GM21423 (cell line): ENCODE measurements around the gene C11orf58.

Experiments used
- ATAC-seq: cut with Tn5 transposase; IDR thresholded peaks from one replicate; pipeline ENCODE4 v1.9.1; 2021; ENCODE audit warnings: mild to moderate bottlenecking, moderate library complexity; ENCODE audit not compliant: unreplicated experiment

The C11orf58 gene

DNA sequence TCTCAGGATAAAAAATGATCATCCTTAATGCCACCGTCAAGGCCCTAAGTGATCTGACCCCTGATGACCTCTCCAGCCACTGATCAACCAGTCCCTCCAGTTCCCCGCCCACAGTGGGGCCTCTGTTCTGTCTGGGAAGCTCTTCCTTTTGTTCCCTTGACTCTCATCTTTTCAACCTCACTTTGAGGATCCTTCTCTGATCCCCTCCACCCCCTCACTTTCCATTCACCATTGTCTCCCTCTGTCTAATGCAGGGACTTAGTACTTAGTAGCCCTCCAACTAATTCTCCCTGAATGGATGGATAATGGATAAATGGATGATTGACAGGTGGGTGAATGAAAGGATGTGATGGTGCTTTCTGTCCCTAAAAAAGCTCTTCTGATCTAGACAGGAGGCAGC, 45.6 kb downstream of the C11orf58 start:
- no peak for ATAC-seq

DNA sequence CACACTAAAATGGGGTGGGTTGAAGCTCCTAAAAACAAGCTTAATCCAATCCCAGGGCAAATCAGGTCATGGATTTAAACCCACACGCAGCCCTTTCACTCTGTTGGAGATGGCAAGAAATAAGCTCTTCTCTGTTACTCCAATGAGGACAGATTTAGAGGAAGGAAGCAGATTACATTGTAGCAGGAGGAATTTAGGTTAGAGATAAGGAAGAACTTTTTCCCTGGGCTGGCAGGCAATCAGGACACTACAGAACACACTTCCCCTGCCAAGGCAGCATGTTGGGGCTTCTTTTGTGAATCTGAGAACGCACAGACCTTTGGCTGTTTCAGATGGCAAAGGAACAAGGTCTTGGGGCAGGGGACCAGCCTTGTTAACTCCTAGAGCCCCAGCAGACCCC, 46.2 kb downstream of the C11orf58 start:
- ATAC-seq = no peak

DNA sequence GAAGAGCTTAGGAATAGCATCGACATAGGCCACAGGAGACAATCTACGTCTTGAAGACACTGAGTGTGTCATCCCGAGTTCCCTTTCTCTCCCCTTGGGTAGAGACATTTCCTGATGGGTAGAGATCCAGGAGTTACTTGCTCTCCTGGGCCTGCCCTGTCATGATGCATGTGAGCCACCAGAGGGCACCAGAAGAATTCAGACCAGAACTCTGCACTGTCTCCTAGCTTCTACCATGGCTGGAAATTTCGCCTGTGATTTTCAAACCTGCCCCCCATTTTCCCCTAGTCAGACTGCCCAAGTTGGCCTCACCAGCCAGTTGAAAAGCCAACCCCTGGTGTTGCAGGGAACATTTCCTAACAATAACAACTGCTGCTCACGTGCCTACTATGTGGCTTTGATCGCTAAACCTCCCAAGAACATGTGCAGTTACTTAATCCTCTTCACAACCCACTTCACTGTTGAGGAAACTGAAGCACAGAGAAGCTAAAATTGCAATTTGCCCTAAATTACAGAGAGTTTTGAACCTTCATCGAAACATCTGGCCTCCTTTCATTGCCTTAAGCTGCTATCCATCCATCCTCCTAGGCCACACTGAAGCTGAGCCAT, 47.2 kb downstream of the C11orf58 start:
- ATAC-seq = peak; percentile 77

DNA sequence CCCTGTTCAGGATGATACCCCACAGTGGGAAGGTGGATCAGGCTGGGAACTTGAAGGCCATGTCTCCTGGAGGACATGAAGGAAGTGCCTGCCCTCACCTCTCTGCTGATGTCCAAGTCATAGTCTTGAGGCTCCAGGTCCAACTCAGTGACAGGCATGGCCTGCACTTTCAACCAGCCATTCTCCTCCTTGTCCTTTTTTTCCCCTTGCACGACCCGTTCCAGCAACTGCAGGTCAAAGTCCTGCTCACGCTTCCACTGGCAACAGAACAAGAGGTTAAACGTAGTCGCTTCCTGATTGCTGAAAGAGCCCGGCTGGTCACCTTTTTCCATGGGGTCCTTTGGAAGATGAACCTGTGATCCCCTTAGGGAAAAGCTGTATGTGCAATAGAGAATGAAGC, 47.7 kb downstream of the C11orf58 start:
- no peak for ATAC-seq

DNA sequence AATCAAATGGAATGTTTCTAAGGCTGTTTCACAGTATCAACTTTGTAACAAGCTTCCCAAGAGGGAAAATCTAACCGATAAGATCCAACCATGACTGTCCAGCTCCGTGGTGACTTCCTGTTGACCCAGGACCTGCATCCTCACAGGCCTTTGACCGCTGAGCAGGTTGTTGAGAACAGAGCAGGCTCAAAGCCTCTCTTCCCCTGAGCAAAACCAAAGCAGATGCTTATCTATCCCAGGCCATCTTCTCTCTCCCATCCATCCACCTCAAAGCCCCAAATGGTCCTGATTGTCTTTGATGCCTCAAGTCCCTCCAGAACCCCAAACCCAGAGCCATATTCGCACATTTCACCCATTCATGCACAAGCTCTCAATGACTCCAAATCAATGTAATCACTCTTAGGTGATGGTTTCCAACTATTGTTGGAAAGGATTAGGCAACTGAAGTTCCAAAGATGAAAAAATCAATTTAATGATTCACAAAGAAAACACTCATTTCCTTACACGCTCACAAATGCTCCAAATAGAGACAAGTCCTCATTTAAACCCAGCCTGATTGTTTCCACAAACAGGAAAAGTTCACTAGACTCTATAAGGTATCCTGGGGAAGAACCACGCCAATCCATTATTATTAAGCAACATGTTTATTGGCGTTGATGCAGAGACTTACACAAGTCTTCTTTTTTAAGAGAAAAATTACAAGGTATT, 48.7 kb downstream of the C11orf58 start:
- ATAC-seq = no peak

DNA sequence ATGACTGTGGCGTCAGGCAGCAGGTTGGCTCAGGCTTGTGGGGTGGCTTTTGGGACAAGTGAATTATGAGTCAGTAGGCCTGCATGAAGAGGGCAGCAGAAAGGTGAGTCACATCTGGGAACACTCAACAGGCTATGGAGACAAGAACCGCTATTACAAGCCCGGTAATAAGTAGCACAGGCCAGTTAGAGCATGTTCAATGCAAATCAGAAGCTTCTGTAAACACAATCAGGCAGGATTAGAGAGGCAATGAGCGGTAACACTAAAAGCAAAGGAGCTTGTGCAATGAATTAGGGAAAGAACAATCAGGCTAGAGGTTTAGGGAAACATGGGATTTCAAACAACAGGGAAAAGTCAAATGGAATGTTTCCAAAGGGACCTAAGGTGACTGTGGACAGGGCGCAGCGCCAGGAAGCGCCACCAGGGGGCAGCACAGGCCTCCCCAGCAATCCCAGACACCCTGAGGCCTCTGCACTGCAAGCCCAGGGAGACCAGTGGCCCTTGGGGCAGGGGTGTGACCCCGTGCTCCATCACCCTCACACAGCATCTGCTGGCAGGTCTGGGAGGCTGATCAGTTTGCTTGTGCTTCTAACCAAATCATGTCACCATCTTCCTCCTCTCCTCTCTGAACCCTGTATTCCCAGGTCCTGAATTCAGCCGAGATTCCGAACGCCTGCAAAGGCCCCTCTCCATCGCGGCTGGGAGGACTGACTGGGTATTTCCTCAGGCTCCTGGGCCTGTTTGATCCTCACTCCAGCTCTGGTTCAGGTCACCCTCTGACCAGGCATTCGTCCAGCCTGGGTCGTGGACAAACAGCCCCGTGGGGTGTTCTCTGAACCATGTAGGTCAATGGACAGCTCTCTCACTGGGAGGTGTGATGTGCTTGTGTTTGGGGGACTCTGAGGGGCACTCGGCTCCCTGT, 50.0 kb downstream of the C11orf58 start:
- peak; percentile 57 for ATAC-seq

DNA sequence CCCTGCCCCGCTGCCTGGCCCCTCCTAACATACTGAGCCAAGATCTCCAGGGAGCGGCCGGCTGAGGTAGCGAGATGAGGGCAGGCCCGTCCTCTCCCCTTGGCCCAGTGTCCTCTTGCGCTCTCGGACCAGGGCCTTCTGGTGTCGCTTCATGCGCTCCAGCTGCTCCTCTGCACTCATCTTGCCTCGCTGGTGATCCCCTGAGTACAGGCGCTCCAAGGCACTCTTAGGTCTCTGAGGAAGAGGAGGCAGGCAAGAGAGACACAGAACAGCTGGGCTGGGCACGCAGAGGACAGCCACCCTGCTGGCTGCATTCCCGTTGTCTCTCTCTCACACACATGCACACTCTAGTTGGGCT, 50.6 kb downstream of the C11orf58 start:
- ATAC-seq = no peak

DNA sequence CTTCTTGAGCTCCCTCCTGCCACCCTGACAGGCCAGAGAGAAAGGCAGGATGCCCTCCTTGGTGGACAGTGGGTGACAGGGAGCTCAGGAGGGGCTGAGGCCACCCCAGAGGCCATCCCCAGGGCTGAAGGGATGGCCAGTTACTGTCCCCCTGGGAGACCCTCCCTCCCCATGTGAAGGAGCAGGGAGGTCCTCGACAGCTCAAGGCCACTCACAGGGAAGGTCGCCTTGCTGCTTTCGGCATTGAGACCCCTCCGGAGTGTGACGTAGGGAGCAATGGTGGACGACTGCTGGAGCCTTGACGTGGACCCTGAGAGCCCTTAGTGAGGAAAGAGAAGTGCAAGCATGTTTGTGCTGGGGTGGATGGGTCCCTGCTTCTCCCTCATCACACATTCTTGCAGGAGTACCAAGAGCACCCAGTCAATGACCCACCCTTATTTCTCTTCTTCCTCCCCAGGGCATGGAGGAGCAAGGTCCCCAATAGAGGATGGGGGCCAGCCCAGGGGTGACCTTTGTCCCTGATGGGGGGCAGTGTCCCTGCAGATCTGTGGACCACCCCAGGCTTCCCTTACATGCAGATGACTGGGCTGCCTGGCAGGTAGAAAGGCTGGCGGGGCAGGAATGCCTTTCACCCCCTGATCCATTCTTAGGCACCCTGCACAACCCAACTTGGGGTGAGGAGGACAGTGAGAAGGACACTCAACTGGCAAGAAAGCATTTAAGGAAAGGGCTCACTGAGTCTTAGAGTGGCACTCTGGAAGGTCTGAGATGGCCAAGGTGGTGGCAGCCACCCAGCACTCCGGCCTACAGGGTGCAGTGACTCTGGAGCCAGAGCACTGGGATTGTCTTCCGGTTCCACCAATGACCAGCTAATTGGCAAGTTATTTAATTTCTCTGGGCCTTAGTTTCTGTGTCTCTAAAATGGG, 51.4 kb downstream of the C11orf58 start:
- ATAC-seq = no peak

DNA sequence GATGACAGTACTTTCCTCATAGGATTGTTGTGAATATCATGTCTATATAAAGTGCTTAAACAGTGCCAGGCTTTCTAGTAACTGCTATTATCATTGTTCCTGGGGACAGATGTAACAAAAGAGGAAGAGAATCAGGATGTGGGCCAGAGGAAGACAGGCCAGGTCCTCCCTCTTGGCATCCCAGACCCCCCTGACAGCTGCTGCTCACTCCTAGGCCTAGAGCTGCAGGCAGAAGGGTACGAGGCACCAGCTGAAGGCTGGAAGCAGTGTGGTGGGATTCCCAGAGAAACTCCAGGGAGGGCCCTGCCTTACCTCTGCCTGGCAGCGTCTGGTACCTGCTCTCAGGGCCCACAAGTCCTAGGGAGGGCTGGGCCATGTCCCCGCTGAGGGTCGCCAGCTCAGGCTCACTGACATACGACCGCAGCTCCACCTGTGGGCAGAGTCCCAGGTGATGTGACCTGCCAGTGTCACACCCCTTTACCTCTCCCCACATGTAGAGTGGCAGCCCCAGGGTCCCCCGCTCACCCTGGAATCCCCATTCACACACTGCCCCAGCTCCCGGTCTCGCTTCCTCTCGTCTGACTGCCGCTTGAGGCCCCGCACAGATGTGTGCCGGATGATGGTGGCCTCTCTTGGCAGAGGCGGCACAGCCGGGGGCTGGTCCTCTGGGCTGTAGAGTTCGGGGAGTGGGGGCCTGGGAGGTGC, 52.2 kb downstream of the C11orf58 start:
- ATAC-seq = no peak

DNA sequence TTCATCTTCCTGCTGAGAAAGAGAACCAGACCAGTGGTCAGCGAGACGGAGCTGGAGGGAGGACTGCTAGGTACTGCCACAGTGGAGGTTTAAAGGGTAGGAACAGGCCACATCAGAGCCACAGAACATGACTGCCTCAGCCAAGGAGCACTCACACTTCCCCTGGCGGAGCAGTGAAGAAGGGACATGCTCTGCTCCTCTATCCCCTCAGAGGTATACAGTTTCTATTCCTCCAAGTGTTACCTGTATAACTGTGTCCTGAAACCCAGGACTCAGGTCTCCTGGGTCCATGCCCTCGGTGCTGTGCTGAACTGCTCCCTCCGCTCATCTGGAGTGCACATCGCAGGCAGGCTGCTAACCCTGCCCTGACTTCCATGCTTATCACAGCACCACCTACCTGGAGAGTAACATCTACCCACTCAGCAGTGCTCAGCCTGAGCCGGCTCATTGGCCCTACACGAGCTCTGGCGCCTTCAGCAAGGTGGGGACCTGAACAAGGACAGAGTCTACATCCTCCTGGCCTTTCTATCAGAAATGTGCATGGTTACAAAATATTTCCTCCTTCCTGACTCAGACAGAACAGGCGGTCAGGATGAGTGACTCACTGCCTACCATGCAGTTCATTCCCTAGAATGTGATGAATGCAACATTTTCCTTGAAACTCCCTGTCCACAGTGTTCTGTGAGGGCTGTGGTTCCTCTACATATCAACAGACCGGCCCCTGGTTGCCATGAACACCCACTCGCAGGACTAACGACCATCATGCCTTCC, 52.9 kb downstream of the C11orf58 start:
- ATAC-seq = no peak

DNA sequence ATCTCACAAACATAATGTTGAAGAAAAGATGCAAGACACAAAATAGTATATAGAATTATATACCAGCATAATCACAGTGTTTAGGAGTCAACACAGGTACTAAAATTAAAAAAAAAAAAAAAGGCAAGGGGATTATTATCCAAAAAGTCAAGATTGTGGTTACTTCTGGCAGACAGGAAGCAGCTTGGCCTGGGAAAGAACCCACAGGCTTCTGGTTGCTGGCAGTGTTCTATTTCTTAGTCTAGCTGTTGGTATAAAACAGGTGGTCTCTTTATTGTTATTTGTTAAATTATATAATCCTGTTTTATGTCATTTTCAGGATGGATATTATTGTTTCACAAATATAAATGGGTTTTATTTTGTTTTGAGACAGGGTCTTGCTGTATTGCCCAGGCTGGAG, 54.0 kb downstream of the C11orf58 start:
- ATAC-seq = no peak

DNA sequence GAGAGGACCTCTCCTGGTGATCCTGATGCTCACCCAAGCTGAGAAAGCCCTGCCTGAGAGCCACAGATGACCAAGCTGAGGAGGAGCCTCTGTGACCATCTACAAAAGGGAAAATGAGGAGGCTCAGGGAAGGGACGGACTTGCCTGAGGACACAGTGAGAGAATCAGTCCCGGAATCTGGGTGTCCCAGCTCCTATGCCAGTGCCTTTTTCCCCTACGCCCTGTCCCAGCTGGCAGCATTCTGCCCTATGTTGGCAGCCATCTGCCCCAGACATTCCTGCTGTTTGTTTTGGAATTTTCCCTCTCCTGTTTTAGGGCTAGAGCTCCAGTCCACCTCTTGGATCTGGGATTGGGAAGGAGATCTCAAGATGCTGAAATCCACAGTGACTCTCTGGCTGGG, 54.6 kb downstream of the C11orf58 start:
- ATAC-seq = no peak

DNA sequence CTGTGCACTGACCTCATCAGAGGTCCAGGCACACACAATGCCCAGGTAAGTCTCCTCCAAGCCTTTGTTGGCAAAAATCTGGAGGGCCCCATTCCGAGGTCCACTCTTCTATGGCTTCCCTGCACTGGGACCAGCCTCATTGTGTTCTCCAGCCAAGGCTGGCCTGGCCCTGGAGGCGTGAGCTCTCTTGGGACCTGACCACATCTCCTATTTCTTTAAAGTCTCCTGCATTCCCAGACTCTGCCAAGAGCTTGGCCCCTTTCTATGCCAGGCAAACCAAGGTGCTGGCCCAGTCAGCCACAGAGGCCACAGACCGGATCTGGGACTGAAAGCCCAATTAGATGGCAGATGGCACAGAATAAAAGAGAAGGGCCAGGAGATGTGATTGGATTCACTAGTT, 55.1 kb downstream of the C11orf58 start:
- ATAC-seq = no peak

DNA sequence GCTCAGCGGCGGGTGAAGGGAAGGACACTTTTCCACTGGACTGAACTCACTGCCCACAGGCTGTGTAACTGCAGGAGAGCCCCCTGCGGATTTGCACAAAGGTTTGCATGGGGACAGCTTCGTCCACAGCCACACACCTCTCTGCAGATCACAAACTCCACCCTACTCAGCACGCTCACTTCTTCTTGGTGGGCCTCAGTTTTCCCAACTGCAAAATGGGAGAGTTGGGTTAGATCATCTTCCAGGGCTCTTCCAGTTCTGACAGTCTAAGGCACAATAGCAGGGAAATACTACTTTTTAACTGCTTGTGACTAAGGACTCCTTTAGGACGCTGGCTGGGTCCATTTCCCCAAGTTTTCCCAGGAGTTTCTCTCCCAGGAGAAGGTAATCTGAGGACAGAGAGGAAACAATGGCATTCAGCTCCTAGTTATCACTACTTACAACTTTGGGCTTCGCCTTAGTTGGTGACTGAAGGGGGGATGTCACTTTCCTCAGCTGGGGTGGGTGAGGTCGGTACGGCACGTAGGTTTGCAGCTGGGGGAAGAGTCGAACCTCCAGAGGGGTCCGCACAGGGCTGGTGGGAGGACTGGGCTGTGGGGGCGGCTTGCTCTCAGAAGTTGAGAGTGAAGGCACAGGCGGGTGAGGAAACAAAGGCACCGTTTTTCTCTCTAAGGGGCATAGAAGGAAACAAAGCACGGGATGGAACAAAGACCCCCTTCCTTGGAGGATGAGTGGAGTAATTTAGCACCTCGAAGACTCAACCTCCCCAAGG, 55.8 kb downstream of the C11orf58 start:
- ATAC-seq = no peak

DNA sequence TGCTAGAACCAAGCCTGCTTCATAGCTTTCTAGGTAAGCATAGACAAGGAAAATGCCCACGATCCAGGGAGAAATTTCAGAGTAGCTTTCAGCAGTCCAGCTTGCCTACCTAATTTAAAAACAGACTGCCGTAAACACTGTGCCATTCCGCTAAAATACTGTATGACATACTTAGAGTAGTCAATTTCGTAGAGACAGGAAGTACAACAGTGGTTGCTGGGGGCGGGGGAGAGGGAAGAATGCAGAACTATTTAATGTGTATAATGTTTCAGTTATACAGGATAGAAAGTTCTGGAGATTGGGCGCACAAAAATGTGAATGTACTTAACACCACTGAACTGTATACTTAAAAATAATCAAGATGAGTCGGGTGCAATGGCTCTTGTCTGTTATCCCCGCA, 56.7 kb downstream of the C11orf58 start:
- ATAC-seq = no peak

DNA sequence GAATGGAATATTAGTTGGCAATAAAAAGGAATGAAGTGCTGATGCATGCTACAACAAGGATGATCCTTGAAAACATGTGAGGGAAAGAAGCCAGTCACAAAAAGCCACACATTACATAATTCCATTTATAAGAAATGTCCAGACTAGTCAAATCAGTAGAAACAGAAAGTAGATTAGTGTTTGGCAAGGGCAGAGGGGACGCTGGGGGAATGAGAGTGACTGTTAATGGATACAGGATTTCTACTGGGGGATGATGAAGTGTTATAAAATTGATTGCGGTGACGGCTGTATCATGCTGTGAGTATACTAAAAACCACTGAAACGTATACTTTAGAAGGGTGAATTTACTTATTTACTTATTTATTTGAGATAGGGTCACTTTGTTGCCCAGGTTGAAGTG, 57.9 kb downstream of the C11orf58 start:
- no peak for ATAC-seq

DNA sequence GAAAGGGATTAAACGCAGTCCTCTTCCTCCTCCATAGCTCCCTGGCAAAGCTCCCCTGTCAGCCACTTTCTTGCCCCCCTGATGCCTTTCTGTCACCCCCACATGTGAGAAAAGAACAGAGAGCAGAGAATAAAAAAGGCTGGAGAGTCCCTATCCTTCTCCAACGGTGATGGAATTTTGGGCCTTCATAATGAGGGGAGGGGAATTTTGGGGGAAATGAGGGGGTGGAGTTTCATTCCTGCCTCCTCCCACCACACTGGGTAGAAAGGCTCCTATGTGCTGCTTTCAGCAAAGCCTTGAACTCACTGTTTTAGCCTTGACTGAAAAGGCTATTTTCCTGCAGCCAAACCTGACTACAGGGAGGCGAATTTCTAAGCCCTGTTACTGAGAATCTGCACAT, 59.3 kb downstream of the C11orf58 start:
- ATAC-seq = no peak

DNA sequence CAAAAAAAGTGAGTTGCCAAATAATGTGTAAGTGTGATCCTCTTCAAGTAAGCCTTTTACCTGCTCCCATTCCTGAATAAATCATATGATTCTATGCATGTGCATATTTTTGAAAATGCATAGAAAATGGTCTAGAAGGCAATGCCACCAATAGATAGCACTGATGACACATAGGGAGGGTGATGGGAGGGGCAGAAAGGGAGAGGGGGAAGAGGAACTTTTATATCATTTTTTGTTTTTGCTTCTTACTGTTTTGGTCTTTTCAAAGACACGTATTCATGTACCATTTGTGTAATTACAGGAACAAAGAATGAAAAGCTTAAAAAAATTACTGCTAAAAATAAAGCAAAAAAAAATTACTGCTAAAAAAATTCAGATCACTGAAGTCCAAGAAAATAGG, 60.8 kb downstream of the C11orf58 start:
- ATAC-seq = no peak

DNA sequence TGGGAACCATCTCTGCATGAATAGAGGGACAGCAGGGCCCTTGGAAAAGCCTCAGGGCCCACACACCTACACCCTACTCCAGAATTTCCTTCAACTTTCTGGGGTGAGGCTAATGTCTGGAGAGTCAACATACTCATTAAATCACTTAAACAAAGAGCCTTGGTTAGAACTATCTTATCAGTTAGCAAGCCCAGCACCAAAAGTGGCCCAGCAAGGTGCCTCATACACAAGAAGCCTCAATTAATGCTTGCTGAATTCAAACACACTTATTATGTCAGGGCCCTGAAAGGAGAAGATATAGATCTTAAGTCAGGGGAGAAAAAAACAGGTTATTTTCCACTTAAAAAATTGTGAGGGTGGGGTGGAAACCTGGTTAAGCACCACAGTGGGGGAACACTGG, 61.4 kb downstream of the C11orf58 start:
- ATAC-seq = no peak
